IMR-90 (cell line): ENCODE results near the gene CREB5. TPM values are rescaled to one million over a fixed set of nuclear protein-coding genes. Genes with fewer than 3 reads are reported as not detected.

Source experiments
- ATAC-seq: fragments of 200-7000 bp; cut with Tn5 transposase; 2 replicates; pipeline ENCODE4 v1.9.1; 2020; ENCODE audit warnings: low read depth, mild to moderate bottlenecking, moderate library complexity
- BruUV-seq: library from RNA; stranded (reverse); fragments of 400-500 nt; replicated peaks from 2 replicates; lab custom pipeline; 2021; lab: Mats Ljungman, UMichigan
- CTCF ChIA-PET: fragments of 300-600 bp; formaldehyde crosslinking; extraction: SDS; loops from one replicate; lab custom pipeline; 2021; ENCODE audit warnings: antibody characterized with exemption; lab: Yijun Ruan, JAX
- POLR2A ChIA-PET: fragments of 300-600 bp; sonication (Branson Sonifier 250); formaldehyde crosslinking; loops from one replicate; lab custom pipeline; 2022; ENCODE audit warnings: antibody characterized with exemption; ENCODE audit not compliant: unreplicated experiment; lab: Charles Lee
- DNase-seq: peaks from one replicate; pipeline ENCODE4 v3.0.0; 2013
- H2AFZ ChIP-seq: replicated peaks from 2 replicates; pipeline ENCODE3; 2013; ENCODE audit warnings: low read length, mild to moderate bottlenecking; ENCODE audit not compliant: poor library complexity
- H2AK5ac ChIP-seq: 2 replicates; pipeline ENCODE4 v1.6.1; 2013; ENCODE audit warnings: low read depth, low read length, inconsistent platforms
- H2AK9ac ChIP-seq: replicated peaks from 2 replicates; pipeline ENCODE3; 2013; ENCODE audit warnings: mild to moderate bottlenecking, low read depth, low read length, moderate library complexity; ENCODE audit not compliant: poor library complexity
- H2BK120ac ChIP-seq: 2 replicates; pipeline ENCODE4 v1.6.1; 2013; ENCODE audit warnings: low read depth, low read length, inconsistent platforms
- H2BK15ac ChIP-seq: 3 replicates; pipeline ENCODE4 v1.6.1; 2013; ENCODE audit warnings: low read depth, low read length, inconsistent platforms
- H2BK20ac ChIP-seq: 2 replicates; pipeline ENCODE4 v1.6.1; 2013; ENCODE audit warnings: low read depth, mild to moderate bottlenecking, inconsistent platforms, low read length, moderate library complexity
- H2BK5ac ChIP-seq: 2 replicates; pipeline ENCODE4 v1.6.1; 2013; ENCODE audit warnings: mild to moderate bottlenecking, low read depth, low read length, inconsistent platforms; ENCODE audit not compliant: poor library complexity, severe bottlenecking
- H3K14ac ChIP-seq: replicated peaks from 2 replicates; pipeline ENCODE4 v1.6.1; 2013; ENCODE audit warnings: low read depth, low read length, inconsistent platforms
- H3K18ac ChIP-seq: 2 replicates; pipeline ENCODE4 v1.6.1; 2013; ENCODE audit warnings: low read depth, low read length, control low read depth
- H3K23ac ChIP-seq: 2 replicates; pipeline ENCODE4 v1.6.1; 2013; ENCODE audit warnings: low read depth, low read length, inconsistent platforms
- H3K27ac ChIP-seq: 2 replicates; pipeline ENCODE4 v1.5.1; 2013; ENCODE audit warnings: mild to moderate bottlenecking, control low read depth, low read length; ENCODE audit not compliant: insufficient read depth
- H3K27me3 ChIP-seq: 2 replicates; pipeline ENCODE4 v1.6.1; 2013; ENCODE audit warnings: low read length; ENCODE audit not compliant: control insufficient read depth, insufficient read depth
- H3K36me3 ChIP-seq: 2 replicates; pipeline ENCODE4 v1.6.1; 2013; ENCODE audit warnings: low read length, mixed read lengths; ENCODE audit not compliant: control insufficient read depth, insufficient read depth
- H3K4ac ChIP-seq: 2 replicates; pipeline ENCODE4 v1.6.1; 2013; ENCODE audit warnings: low read depth, low read length, inconsistent platforms
- H3K4me1 ChIP-seq: 2 replicates; pipeline ENCODE4 v1.6.1; 2013; ENCODE audit warnings: low read length, mixed read lengths; ENCODE audit not compliant: control insufficient read depth, insufficient read depth
- H3K4me2 ChIP-seq: 2 replicates; pipeline ENCODE4 v1.6.1; 2013; ENCODE audit warnings: low read depth, mild to moderate bottlenecking, control low read depth, low read length, moderate library complexity
- H3K4me3 ChIP-seq: 2 replicates; pipeline ENCODE4 v1.5.1; 2013; ENCODE audit warnings: low read depth, mild to moderate bottlenecking, control low read depth, low read length, moderate library complexity; ENCODE audit not compliant: insufficient read depth
- H3K56ac ChIP-seq: 2 replicates; pipeline ENCODE4 v1.6.1; 2013; ENCODE audit warnings: low read length, inconsistent platforms; ENCODE audit not compliant: insufficient read depth; ENCODE audit errors: extremely low read depth
- H3K79me1 ChIP-seq, 2 experiments: 2 replicates each; pipeline ENCODE4 v1.6.1; 2013; ENCODE audit warnings: low read length in 2 of 2, inconsistent platforms in 1 of 2, low read depth in 1 of 2
- H3K9ac ChIP-seq: 2 replicates; pipeline ENCODE4 v1.6.1; 2013; ENCODE audit warnings: low read depth, low read length, control low read depth
- H3K9me1 ChIP-seq: 2 replicates; pipeline ENCODE4 v1.6.1; 2013; ENCODE audit warnings: low read length, inconsistent platforms; ENCODE audit not compliant: insufficient read depth
- H3K9me3 ChIP-seq: 2 replicates; pipeline ENCODE4 v1.6.1; 2013; ENCODE audit warnings: low read length; ENCODE audit not compliant: control insufficient read depth, insufficient read depth
- H4K20me1 ChIP-seq: 2 replicates; pipeline ENCODE4 v1.6.1; 2013; ENCODE audit warnings: low read length, inconsistent platforms; ENCODE audit not compliant: insufficient read depth
- H4K5ac ChIP-seq: 2 replicates; pipeline ENCODE4 v1.6.1; 2013; ENCODE audit warnings: mild to moderate bottlenecking, low read depth, low read length, control low read depth
- H4K8ac ChIP-seq, 2 experiments: 2 replicates each; pipeline ENCODE4 v1.6.1; 2013; ENCODE audit warnings: low read depth in 2 of 2, low read length in 2 of 2, control low read depth in 1 of 2, inconsistent platforms in 1 of 2
- H4K91ac ChIP-seq: 2 replicates; pipeline ENCODE4 v1.6.1; 2013; ENCODE audit warnings: low read depth, low read length, inconsistent platforms; ENCODE audit not compliant: insufficient read depth
- MXI1 ChIP-seq: IDR thresholded peaks from 2 replicates; pipeline ENCODE4 v1.6.1; 2012; ENCODE audit warnings: low read depth, mild to moderate bottlenecking, low read length, moderate library complexity, borderline replicate concordance
- RAD21 ChIP-seq: IDR thresholded peaks from 2 replicates; pipeline ENCODE4 v1.6.1; 2012; ENCODE audit warnings: low read length, improper control_type of control experiment
- WGBS, 2 experiments: methylation state at CpG; one replicate each; pipeline versions ENCODE4 v1.1.5 to v1.1.7; 2013; ENCODE audit warnings: missing lambda C conversion rate in 2 of 2; ENCODE audit not compliant: insufficient read length in 1 of 2; ENCODE audit errors: extremely low coverage in 2 of 2; 5-methylcytosine and 5-hydroxymethylcytosine counted together
- dilution Hi-C: fragments of 300-500 bp; cut with HindIII; formaldehyde crosslinking; loops from one replicate; pipeline ENCODE4 v1.14.3; 2018; ENCODE audit warnings: low sequenced_read_pairs; ENCODE audit not compliant: unreplicated experiment
- in situ Hi-C: fragments of 300-500 bp; cut with MboI; formaldehyde crosslinking; loops from 3 replicates; pipeline ENCODE4 v1.14.3; 2019; ENCODE audit warnings: low sequenced_read_pairs, inconsistent platforms, mixed read lengths
- intact Hi-C: fragments of 100-400 bp; cut with micrococcal nuclease; formaldehyde crosslinking; loops from 2 replicates; pipeline ENCODE4 v1.10.0; 2022
- polyA plus RNA-seq, 3 experiments: library from polyadenylated mRNA; depleted of rRNA; stranded (reverse); fragments of >200 nt; gene quantifications; 2 replicates each; pipeline ENCODE4 v1.2.3, GENCODE V29; 2012; ENCODE audit warnings: low replicate concordance in 1 of 3
- total RNA-seq: library from RNA; depleted of rRNA; stranded (reverse); fragments of >200 nt; gene quantifications from 2 replicates; pipeline ENCODE4 v1.2.3, GENCODE V29; 2012
- TF ChIP-seq, protein P1 (sequence below): conservative IDR thresholded peaks from 2 replicates; pipeline ENCODE4 v1.5.1; 2012; ENCODE audit warnings: mild to moderate bottlenecking, low read depth, low read length, improper control_type of control experiment

The CREB5 gene
- total and polyA plus RNA-seq, 2 of the 4 experiments (the other 2 are of a cell fraction): 7.3 to 13.1 TPM

DNA sequence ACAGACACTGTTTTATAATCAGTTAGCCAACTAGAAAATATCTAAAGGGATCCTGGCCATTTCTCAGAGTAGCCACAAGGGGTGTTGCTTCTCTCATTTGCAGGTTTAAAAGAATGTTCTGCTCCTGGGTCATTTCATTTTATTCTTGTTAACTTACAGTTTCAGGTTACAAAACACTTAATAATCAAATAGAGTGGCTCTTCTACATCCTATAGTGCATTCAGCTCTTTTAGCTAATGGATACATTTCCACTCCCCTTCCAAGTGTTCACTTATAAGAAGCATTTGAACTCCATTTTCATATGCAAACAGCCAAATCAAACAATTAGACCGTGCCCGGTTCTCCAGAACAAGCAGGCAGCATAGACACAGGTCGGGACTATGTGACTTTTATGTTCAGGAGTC is 428.3 kb downstream of the CREB5 start:
- H3K56ac ChIP-seq: no peak overlapping the region
- ChIA-PET POLR2A (no interaction called here), CTCF (interaction anchor here (0.6 to 1.7 kb wide), 3 partner anchors 14 to 404 kb away, joined by 3 to 4 read pairs (median 3); no protein-coding TSS in a partner anchor)
- H4K5ac ChIP-seq: no peak overlapping the region
- DNase-seq (no peak), ATAC-seq (peak; percentile 54; the same call in 1 of the 2 replicates)
- H3K27ac ChIP-seq: no peak overlapping the region
- dilution Hi-C loops: no loop called here
- H3K27me3 ChIP-seq: peaks cover 32% of the 10 kb centered on the region
- H3K4ac ChIP-seq: no peak overlapping the region
- H4K8ac ChIP-seq: no peak overlapping the region
- no peak overlapping the region for H2BK120ac ChIP-seq
- BruUV-seq: no TSS peak
- no peaks in the 10 kb centered on the region for H3K9me3 ChIP-seq
- H3K23ac ChIP-seq: no peak overlapping the region
- no peaks in the 10 kb centered on the region for H3K9me1 ChIP-seq
- H3K4me2 ChIP-seq: no peak overlapping the region
- H2BK5ac ChIP-seq: no peak overlapping the region
- H4K91ac ChIP-seq: no peak overlapping the region
- in situ Hi-C loops: no loop called here
- TF ChIP-seq MXI1 (no peak), RAD21 (peak; percentile 9; the same call in 1 of the 2 replicates)
- TF ChIP-seq, protein P1, sequence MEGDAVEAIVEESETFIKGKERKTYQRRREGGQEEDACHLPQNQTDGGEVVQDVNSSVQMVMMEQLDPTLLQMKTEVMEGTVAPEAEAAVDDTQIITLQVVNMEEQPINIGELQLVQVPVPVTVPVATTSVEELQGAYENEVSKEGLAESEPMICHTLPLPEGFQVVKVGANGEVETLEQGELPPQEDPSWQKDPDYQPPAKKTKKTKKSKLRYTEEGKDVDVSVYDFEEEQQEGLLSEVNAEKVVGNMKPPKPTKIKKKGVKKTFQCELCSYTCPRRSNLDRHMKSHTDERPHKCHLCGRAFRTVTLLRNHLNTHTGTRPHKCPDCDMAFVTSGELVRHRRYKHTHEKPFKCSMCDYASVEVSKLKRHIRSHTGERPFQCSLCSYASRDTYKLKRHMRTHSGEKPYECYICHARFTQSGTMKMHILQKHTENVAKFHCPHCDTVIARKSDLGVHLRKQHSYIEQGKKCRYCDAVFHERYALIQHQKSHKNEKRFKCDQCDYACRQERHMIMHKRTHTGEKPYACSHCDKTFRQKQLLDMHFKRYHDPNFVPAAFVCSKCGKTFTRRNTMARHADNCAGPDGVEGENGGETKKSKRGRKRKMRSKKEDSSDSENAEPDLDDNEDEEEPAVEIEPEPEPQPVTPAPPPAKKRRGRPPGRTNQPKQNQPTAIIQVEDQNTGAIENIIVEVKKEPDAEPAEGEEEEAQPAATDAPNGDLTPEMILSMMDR: peak; percentile 40
- H3K9ac ChIP-seq: no peak overlapping the region
- H3K4me1 ChIP-seq: no peaks in the 10 kb centered on the region
- H2BK20ac ChIP-seq: no peak overlapping the region
- H3K18ac ChIP-seq: no peak overlapping the region
- H3K79me1 ChIP-seq: no peaks in the 10 kb centered on the region
- H4K20me1 ChIP-seq: no peaks in the 10 kb centered on the region
- no peaks in the 10 kb centered on the region for H3K36me3 ChIP-seq
- H3K14ac ChIP-seq: no peak overlapping the region
- H3K4me3 ChIP-seq: no peak overlapping the region
- H2AK9ac ChIP-seq: no peak overlapping the region
- no peak overlapping the region for H2AK5ac ChIP-seq
- WGBS, 2 experiments: no CpG with 5 or more reads among the region's 3 CpGs
- no peak overlapping the region for H2BK15ac ChIP-seq
- intact Hi-C loops: no loop called here
- no peak overlapping the region for H2AFZ ChIP-seq
